Mucosa of descending colon (tissue), 3 donors: ENCODE data around the gene AKAP11. TPM values are rescaled to one million over a fixed set of nuclear protein-coding genes. Genes with fewer than 3 reads are reported as not detected.

Source experiments
- ATAC-seq: fragments of 200-7000 bp; cut with Tn5 transposase; one replicate; pipeline ENCODE4 v1.9.1; 2020; ENCODE audit warnings: mild to moderate bottlenecking, moderate library complexity
- DNase-seq, 3 donors: peaks; one replicate each; pipeline ENCODE4 v3.0.0-alpha.2; 2020
- H3K36me3 ChIP-seq: fragments of 200-600 bp; one replicate; pipeline ENCODE4 v1.8.0; 2021; ENCODE audit warnings: low read depth, mild to moderate bottlenecking
- H3K4me1 ChIP-seq: fragments of 200-600 bp; one replicate; pipeline ENCODE4 v1.8.0; 2021; ENCODE audit warnings: low read depth, mild to moderate bottlenecking
- H3K4me3 ChIP-seq: fragments of 200-600 bp; one replicate; pipeline ENCODE4 v1.8.0; 2021; ENCODE audit warnings: mild to moderate bottlenecking
- H3K9me3 ChIP-seq: fragments of 200-600 bp; one replicate; pipeline ENCODE4 v1.8.0; 2021; ENCODE audit warnings: mild to moderate bottlenecking
- CTCF ChIP-seq: fragments of 200-600 bp; IDR thresholded peaks from one replicate; pipeline ENCODE4 v1.8.0; 2022; ENCODE audit warnings: antibody characterized with exemption, mild to moderate bottlenecking
- intact Hi-C, 2 donors: fragments of 100-400 bp; cut with DNase I in 1 of 2; cut with micrococcal nuclease in 1 of 2; formaldehyde crosslinking; loops; one replicate each; pipeline versions ENCODE4 v1.11.0 to v1.11.1; 2022; cut with DNase I, micrococcal nuclease
- total RNA-seq, 3 donors: library from RNA; stranded (reverse); fragmentation: NEBNext Ultra II Directional in 2 of 3; extraction: Animal tissue kit (Norgen Biotek cat#: 25700) in 2 of 3; gene quantifications; one replicate each; pipeline versions ENCODE4 v1.2.1 to v1.2.4, GENCODE V29; 2021 to 2023
- donor health status: DM: no; HTN: no; CAD: no; lungs with moderate emphysema.
- donor health status: DM: no; HTN: no; CAD: no.
- donor health status: DM: no; HTN: yes; CAD: no.

The AKAP11 gene
- total RNA-seq, 3 donors from 2014 or later = 20.6 to 55.2 (median 26.1) TPM

- DNase-seq (no peak), ATAC-seq (no peak)
- H3K4me1 ChIP-seq = no peaks in the 10 kb centered on the region
- no peak for TF ChIP-seq CTCF
- H3K4me3 ChIP-seq = no peak overlapping the region
- no peaks in the 10 kb centered on the region for H3K9me3 ChIP-seq
- no peaks in the 10 kb centered on the region for H3K36me3 ChIP-seq
- intact Hi-C loops = no loop called here
Observed at GRCh38 chr13:42255886-42256285, 16.1 kb upstream of the AKAP11 start.

GRCh38 chr13:42258747-42259146, 13.2 kb upstream of the AKAP11 start:
- ATAC-seq (no peak), DNase-seq (no peak)
- no peaks in the 10 kb centered on the region for H3K36me3 ChIP-seq
- intact Hi-C loops = no loop called here
- H3K4me3 ChIP-seq = no peak overlapping the region
- TF ChIP-seq CTCF = no peak
- no peaks in the 10 kb centered on the region for H3K9me3 ChIP-seq
- no peaks in the 10 kb centered on the region for H3K4me1 ChIP-seq

GRCh38 chr13:42259515-42259914, 12.4 kb upstream of the AKAP11 start:
- no peaks in the 10 kb centered on the region for H3K9me3 ChIP-seq
- H3K36me3 ChIP-seq = no peaks in the 10 kb centered on the region
- H3K4me3 ChIP-seq = no peak overlapping the region
- ATAC-seq (no peak), DNase-seq (no peak)
- intact Hi-C loops = no loop called here
- TF ChIP-seq CTCF = no peak
- H3K4me1 ChIP-seq = no peaks in the 10 kb centered on the region

DNA sequence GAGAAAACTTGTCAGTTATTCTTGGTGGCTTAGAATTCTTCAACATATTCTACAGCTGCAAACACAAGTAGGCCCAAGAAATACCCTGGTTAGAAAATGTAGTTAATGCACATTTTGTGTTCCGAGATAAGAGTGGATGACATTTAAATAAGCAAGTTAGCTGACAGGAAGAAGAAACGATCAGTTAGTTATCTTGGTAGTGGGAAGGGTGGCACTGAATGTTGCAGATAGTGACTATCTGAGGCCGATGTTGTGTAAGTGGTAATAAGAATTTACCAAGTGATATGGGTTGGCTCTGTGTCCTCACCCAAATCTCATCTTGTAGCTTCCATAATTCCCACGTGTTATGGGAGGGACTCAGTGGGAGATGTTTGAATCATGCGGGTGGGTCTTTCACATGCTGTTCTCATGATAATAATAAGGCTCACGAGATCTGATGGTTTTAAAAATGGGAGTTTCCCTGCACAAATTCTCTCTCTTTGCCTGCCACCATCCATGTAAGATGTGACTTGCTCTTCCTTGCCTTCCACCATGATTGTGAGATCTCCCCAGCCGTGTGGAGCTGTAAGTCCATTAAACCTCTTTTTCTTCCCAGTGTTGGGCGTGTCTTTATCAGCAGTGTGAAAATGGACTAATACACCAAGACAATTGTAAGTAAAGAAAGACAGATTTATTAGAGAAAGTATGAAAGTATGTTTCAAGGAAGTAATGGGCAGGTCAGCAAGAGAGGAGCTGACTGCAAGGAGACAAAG, 10.9 kb upstream of the AKAP11 start:
- no peaks in the 10 kb centered on the region for H3K4me1 ChIP-seq
- H3K9me3 ChIP-seq = no peaks in the 10 kb centered on the region
- TF ChIP-seq CTCF = no peak
- intact Hi-C loops = no loop called here
- no peak for ATAC-seq
- no peak overlapping the region for H3K4me3 ChIP-seq
- no peaks in the 10 kb centered on the region for H3K36me3 ChIP-seq
- no peak for DNase-seq

- Histone ChIP-seq H3K4me1 (no peaks in the 10 kb centered on the region), H3K4me3 (no peak overlapping the region), H3K36me3 (no peaks in the 10 kb centered on the region), H3K9me3 (no peaks in the 10 kb centered on the region)
- DNase-seq = no peak
- ATAC-seq = no peak
- no peak for TF ChIP-seq CTCF
- intact Hi-C loops = no loop called here
Observed at GRCh38 chr13:42266473-42266872, 5.5 kb upstream of the AKAP11 start.
